NCI-H187 treated with DMSO at 0.1 percent for 48 hours (cell line): ENCODE results near the gene NOTCH1.

ENCODE experiments used
- DNase-seq: peaks from one replicate; lab custom pipeline; 2025; lab: John Stamatoyannopoulos, UW

NOTCH1 gene

GRCh38 chr9:136463578-136463977 lies 82.3 kb downstream of the NOTCH1 start:
- no peak for DNase-seq

- DNase-seq, result no peak
Measured at GRCh38 chr9:136462664-136463063, 83.2 kb downstream of the NOTCH1 start.

- no peak for DNase-seq
Measured at GRCh38 chr9:136460772-136461325, 85.0 kb downstream of the NOTCH1 start.

GRCh38 chr9:136459425-136459824 lies 86.4 kb downstream of the NOTCH1 start:
- DNase-seq, result no peak

DNA sequence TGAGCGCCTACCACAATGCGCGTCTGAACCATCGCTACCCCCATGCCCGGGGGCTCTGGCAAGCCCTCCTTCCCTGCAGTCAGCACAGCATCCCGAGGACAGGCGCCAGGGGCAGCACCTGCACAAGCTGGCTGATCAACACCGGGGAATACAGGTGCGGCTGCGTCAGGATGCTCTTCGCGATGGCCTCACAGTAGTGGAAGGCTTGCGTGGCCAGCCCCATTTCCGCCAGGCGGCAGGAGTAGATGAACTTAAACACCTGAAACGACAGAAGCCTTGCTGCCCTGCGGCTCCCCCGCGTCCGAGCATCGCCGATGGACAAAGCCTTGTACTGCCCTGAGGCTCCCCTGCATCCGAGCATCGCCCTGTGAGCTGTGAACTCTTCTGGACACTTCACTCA lies 88.5 kb downstream of the NOTCH1 start:
- DNase-seq, result no peak

DNA sequence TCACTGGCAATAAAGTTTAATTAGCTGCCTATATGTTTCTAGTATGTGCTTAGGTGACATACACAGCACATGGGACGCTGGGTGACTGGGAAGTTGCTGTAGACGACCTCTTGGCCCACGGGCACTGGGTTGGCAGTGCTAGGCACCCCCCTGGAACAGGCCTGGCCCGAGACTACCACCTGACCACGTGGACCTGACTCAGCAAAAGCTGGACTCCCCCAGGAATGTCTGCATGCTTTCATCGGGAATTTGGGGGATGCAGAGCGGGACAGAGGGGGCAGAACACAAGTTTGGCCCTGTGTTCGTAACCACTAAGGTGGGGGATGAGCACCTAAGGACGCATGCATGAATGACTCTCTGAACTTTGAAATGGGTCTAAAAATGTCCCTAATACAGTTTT lies 89.6 kb downstream of the NOTCH1 start:
- DNase-seq, result no peak

DNA sequence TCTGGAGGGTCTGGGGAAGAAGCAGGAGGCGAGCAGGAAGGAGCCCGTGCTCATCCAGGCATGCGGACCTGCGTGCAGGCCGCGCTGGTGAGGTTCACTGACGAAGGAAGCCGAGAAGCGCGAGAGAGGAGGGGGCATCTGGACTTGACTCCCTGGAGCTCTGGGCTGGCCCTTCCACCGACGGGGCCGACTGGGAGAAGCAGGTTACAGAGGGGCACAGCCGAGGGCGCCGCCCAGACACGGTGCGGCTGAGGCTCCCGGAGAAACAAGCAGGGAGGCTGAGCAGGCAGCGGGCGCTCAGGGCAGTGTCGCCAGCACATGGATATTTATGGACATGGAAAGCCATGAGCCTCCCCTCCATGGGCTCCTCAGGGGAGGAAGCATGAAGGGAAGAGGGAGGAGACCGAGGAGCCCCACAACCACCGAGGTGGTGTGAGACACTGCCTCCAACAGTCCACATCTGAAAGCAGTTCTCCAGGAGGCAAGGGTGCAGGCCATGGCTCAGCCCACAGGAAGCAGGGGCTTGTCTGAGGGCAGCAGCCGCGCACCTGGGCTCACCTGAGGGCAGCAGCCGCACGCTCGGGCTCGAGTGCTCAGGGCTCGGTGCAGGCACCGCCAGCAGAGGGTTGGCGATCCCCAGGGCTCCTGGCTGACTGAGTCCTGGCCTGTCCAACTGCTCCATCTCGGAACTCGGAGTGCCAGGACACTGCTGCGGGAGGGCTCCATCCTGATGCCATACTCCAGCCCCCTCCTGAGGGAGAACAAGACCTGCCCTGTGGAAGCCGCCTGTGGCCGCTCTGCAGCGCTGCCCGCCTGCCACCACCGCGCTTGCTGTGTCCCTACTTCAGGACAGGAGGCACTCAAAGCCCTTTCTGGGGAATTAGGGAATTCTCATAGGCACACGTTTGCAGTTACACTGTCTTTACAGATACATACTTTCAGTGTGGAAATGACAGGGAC lies 90.5 kb downstream of the NOTCH1 start:
- DNase-seq, result no peak

GRCh38 chr9:136454026-136454796 lies 91.6 kb downstream of the NOTCH1 start:
- no peak for DNase-seq

DNA sequence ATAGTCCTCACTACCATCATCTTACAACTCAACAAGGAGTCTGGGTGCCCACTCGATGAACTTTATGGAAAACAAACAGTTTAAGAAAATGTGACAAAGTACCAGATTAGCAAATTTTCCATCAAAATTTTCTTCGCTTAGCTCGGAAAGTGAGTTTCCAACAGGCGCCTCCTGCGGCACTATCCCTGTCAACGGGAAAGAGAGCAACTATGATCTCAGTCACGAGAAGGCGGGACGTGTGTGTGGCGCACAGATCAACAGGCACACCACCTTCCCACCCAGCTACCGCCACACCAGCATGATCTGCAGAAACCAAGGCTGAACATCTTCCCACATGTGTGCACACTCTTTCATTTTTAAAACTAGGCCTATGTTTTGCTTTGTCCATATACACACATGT lies 92.5 kb downstream of the NOTCH1 start:
- no peak for DNase-seq

DNA sequence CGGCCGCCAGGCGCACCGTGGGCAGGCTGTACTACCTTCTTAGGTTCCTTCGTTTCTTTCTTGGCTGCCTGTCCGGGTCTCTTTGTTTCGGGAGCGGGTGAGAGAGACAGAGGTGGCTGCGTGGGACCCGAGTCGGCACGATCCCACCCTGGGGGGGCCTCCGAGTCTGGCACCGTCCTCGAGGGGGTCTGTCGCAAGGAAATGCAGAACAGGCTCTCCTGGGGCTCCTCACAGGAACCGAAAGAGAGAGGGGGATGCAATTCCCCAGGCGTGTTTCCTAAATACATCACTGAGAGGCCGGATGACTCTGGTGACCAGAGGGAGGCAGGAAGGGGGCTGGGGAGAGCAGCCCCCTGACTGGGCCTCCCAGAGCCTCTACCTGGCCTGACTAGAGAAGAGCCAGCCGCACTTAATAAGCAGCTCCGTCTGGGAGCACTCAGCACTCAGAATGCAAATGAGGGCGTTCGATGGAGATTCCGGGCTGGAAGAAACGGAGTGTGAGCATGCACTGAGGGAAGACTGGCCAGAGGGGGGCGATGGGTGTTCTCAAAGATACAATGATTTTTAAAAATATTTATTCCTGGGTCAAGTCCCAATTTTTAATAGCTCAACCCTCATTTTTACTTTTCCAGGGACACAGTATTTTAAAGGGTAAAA lies 94.5 kb downstream of the NOTCH1 start:
- no peak for DNase-seq

GRCh38 chr9:136448655-136449054 lies 97.2 kb downstream of the NOTCH1 start:
- DNase-seq, result no peak

GRCh38 chr9:136447173-136447778 lies 98.6 kb downstream of the NOTCH1 start:
- no peak for DNase-seq

- DNase-seq, result no peak
Measured at GRCh38 chr9:136445799-136446198, 100.0 kb downstream of the NOTCH1 start.
